Jurkat, Clone E6-1 (cell line): ENCODE results near the gene ZNF518B. TPM values are rescaled to one million over a fixed set of nuclear protein-coding genes. Genes with fewer than 3 reads are reported as not detected.

Source experiments
- DNase-seq: peaks from one replicate; pipeline ENCODE4 v3.0.0-alpha.2; 2011; ENCODE audit warnings: low read depth, low spot score
- H3K4me3 ChIP-seq: 2 replicates; pipeline ENCODE4 v1.5.1; 2011; ENCODE audit warnings: mild to moderate bottlenecking, low read length, control low read depth, moderate library complexity
- polyA plus RNA-seq: library from polyadenylated mRNA; unstranded; fragments of >200 nt; gene quantifications from one replicate; pipeline ENCODE4 v1.2.1, GENCODE V29; 2012; ENCODE audit warnings: missing spikeins; ENCODE audit not compliant: insufficient read length, insufficient read depth

The ZNF518B gene
- polyA plus RNA-seq: 17.0 TPM

GRCh38 chr4:10457255-10457801 lies at the start of gene ZNF518B:
Gene ZNF518B, minus strand, starts transcription at chr4:10457426. Its CDS starts 11,098 bp downstream, at chr4:10446328.
- DNase-seq: peak; percentile 61
- peak within 1 kb of the TSS; percentile 72 for H3K4me3 ChIP-seq

GRCh38 chr4:10506077-10506476 lies 48.9 kb upstream of the ZNF518B start:
- H3K4me3 ChIP-seq: no peak overlapping the region
- DNase-seq: no peak

- no peak overlapping the region for H3K4me3 ChIP-seq
- DNase-seq: no peak
Observed at GRCh38 chr4:10504570-10505179, 47.4 kb upstream of the ZNF518B start.

GRCh38 chr4:10502717-10503116 lies 45.5 kb upstream of the ZNF518B start:
- H3K4me3 ChIP-seq: no peak overlapping the region
- no peak for DNase-seq

GRCh38 chr4:10500776-10501175 lies 43.5 kb upstream of the ZNF518B start:
- H3K4me3 ChIP-seq: no peak overlapping the region
- no peak for DNase-seq

- no peak overlapping the region for H3K4me3 ChIP-seq
- no peak for DNase-seq
Observed at GRCh38 chr4:10496200-10496599, 39.0 kb upstream of the ZNF518B start.

- no peak overlapping the region for H3K4me3 ChIP-seq
- DNase-seq: no peak
Observed at GRCh38 chr4:10495651-10496050, 38.4 kb upstream of the ZNF518B start.

GRCh38 chr4:10492464-10492863 lies 35.2 kb upstream of the ZNF518B start:
- no peak overlapping the region for H3K4me3 ChIP-seq
- no peak for DNase-seq

- H3K4me3 ChIP-seq: no peak overlapping the region
- no peak for DNase-seq
Observed at GRCh38 chr4:10491401-10491800, 34.2 kb upstream of the ZNF518B start.

- no peak overlapping the region for H3K4me3 ChIP-seq
Observed at GRCh38 chr4:10490996-10491395, 33.8 kb upstream of the ZNF518B start.

GRCh38 chr4:10482913-10483312 lies 25.7 kb upstream of the ZNF518B start:
- H3K4me3 ChIP-seq: no peak overlapping the region
- DNase-seq: no peak

More at GRCh38 chr4:10490996-10491395, 33.8 kb upstream of the ZNF518B start:
- DNase-seq: no peak

GRCh38 chr4:10480616-10481015 lies 23.4 kb upstream of the ZNF518B start:
- no peak overlapping the region for H3K4me3 ChIP-seq
- DNase-seq: no peak

GRCh38 chr4:10478621-10479020 lies 21.4 kb upstream of the ZNF518B start:
- H3K4me3 ChIP-seq: no peak overlapping the region
- no peak for DNase-seq

- no peak overlapping the region for H3K4me3 ChIP-seq
- no peak for DNase-seq
Observed at GRCh38 chr4:10470505-10470904, 13.3 kb upstream of the ZNF518B start.

- no peak overlapping the region for H3K4me3 ChIP-seq
- DNase-seq: no peak
Observed at GRCh38 chr4:10466161-10466560, 8.9 kb upstream of the ZNF518B start.

- no peak overlapping the region for H3K4me3 ChIP-seq
- DNase-seq: no peak
Observed at GRCh38 chr4:10462876-10463275, 5.7 kb upstream of the ZNF518B start.

GRCh38 chr4:10461850-10462400 lies 4.7 kb upstream of the ZNF518B start:
- no peak overlapping the region for H3K4me3 ChIP-seq
- DNase-seq: no peak

- peak overlapping the region; percentile 66 for H3K4me3 ChIP-seq
- DNase-seq: peak; percentile 41
Observed at GRCh38 chr4:10461091-10461849, 4.0 kb upstream of the ZNF518B start.

GRCh38 chr4:10460313-10461047 lies 3.3 kb upstream of the ZNF518B start:
- DNase-seq: no peak
- peak overlapping the region; percentile 66 for H3K4me3 ChIP-seq
